Keratinocyte (primary cell): ENCODE measurements around the gene CEACAM18.

ENCODE experiments used
- EZH2 ChIP-seq: IDR thresholded peaks from one replicate; pipeline ENCODE4 v1.6.1; 2012; ENCODE audit warnings: inconsistent platforms, mild to moderate bottlenecking, low read length, moderate library complexity
- TF ChIP-seq, protein P1 (sequence below), 3 experiments: IDR thresholded peaks in 1 of 3; conservative IDR thresholded peaks in 1 of 3; optimal IDR thresholded peaks in 1 of 3; 2 replicates in 2 of 3; 3 replicates in 1 of 3; pipeline versions ENCODE3 to v1.5.1; 2011; ENCODE audit warnings: low read length in 3 of 3, mild to moderate bottlenecking in 3 of 3, moderate library complexity in 2 of 3, control low read depth in 1 of 3, inconsistent platforms in 1 of 3; ENCODE audit not compliant: insufficient read depth in 2 of 3; ENCODE audit errors: extremely low read depth in 1 of 3

DNA sequence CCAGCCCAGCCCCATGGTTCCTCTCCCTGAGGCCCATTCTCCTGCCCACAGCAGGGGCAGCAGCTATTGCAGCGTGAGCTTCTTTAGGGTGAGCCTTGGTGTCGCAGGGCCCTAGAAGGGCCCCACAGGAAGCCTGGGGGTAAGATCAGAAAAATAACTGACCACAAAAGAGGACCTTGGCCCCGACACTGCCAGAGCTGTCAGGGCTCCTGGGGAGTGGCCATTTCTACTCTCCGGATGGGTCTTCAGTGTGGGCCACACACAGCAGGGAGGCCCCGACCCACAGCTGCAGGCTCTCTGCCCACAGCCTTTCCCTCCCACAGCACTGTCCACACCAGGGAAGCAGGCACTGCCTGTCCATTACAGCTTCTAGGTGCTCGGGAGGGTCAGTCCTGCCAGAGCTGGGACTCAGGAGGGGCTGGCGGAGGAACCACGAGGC is 16.6 kb upstream of the CEACAM18 start:
- TF ChIP-seq, protein P1, sequence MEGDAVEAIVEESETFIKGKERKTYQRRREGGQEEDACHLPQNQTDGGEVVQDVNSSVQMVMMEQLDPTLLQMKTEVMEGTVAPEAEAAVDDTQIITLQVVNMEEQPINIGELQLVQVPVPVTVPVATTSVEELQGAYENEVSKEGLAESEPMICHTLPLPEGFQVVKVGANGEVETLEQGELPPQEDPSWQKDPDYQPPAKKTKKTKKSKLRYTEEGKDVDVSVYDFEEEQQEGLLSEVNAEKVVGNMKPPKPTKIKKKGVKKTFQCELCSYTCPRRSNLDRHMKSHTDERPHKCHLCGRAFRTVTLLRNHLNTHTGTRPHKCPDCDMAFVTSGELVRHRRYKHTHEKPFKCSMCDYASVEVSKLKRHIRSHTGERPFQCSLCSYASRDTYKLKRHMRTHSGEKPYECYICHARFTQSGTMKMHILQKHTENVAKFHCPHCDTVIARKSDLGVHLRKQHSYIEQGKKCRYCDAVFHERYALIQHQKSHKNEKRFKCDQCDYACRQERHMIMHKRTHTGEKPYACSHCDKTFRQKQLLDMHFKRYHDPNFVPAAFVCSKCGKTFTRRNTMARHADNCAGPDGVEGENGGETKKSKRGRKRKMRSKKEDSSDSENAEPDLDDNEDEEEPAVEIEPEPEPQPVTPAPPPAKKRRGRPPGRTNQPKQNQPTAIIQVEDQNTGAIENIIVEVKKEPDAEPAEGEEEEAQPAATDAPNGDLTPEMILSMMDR (optimal IDR thresholded peaks at IDR 0.05 in 1 of 3, IDR thresholded peaks at IDR 0.05 in 1 of 3, conservative IDR thresholded peaks at IDR 0.05 in 1 of 3; ENCODE audit: extremely low read depth in 1 of 3, insufficient read depth in 2 of 3, low read length in 3 of 3), result no peak
- no peak for TF ChIP-seq EZH2
